MM.1S (cell line): ENCODE measurements around the gene ZYX.

Experiments used
- DNase-seq: peaks from one replicate; pipeline ENCODE4 v3.0.0-alpha.2; 2015
- H2AFZ ChIP-seq: fragments of 300-600 bp; sonication (generic); 2 replicates; pipeline ENCODE4 v1.6.0; 2016; ENCODE audit warnings: antibody characterized with exemption, low read length
- H3F3A ChIP-seq: fragments of 300-600 bp; sonication (generic); 2 replicates; pipeline ENCODE4 v1.6.1; 2016; ENCODE audit warnings: mild to moderate bottlenecking, antibody characterized with exemption, low read length, moderate library complexity, mixed read lengths; ENCODE audit not compliant: insufficient read depth
- H3K27ac ChIP-seq: fragments of 300-600 bp; sonication (generic); 2 replicates; pipeline ENCODE4 v1.5.1; 2016; ENCODE audit warnings: mild to moderate bottlenecking, low read length
- H3K27me3 ChIP-seq: fragments of 300-600 bp; sonication (generic); replicated peaks from 2 replicates; pipeline ENCODE4 v1.6.0; 2016; ENCODE audit warnings: low read length; ENCODE audit not compliant: insufficient read depth
- H3K36me3 ChIP-seq: fragments of 300-600 bp; sonication (generic); replicated peaks from 2 replicates; pipeline ENCODE4 v1.6.1; 2016; ENCODE audit warnings: mild to moderate bottlenecking, low read length, mixed read lengths; ENCODE audit not compliant: insufficient read depth
- H3K4me1 ChIP-seq: fragments of 300-600 bp; sonication (generic); 2 replicates; pipeline ENCODE4 v1.6.1; 2016; ENCODE audit warnings: low read length, mixed read lengths
- H3K4me2 ChIP-seq: fragments of 300-600 bp; sonication (generic); 2 replicates; pipeline ENCODE4 v1.6.0; 2016; ENCODE audit warnings: low read depth, low read length
- H3K4me3 ChIP-seq: fragments of 300-600 bp; sonication (generic); 2 replicates; pipeline ENCODE4 v1.5.1; 2016; ENCODE audit warnings: low read length, mixed read lengths
- H3K79me2 ChIP-seq: fragments of 300-600 bp; sonication (generic); 2 replicates; pipeline ENCODE4 v1.6.1; 2016; ENCODE audit warnings: mixed run types, low read length, mixed read lengths
- H3K9ac ChIP-seq: fragments of 300-600 bp; sonication (generic); 2 replicates; pipeline ENCODE4 v1.6.1; 2016; ENCODE audit warnings: low read length, mixed read lengths
- H3K9me2 ChIP-seq: fragments of 300-600 bp; sonication (generic); replicated peaks from 2 replicates; pipeline ENCODE4 v1.6.1; 2016; ENCODE audit warnings: mild to moderate bottlenecking, low read length, mixed read lengths; ENCODE audit not compliant: insufficient read depth
- H3K9me3 ChIP-seq: fragments of 300-600 bp; sonication (generic); replicated peaks from 2 replicates; pipeline ENCODE4 v1.6.1; 2016; ENCODE audit warnings: mild to moderate bottlenecking, low read length, mixed read lengths; ENCODE audit not compliant: insufficient read depth
- H4K20me1 ChIP-seq: fragments of 300-600 bp; sonication (generic); 2 replicates; pipeline ENCODE4 v1.6.1; 2016; ENCODE audit warnings: mild to moderate bottlenecking, low read length, moderate library complexity, mixed read lengths; ENCODE audit not compliant: insufficient read depth
- EZH2 ChIP-seq: fragments of 300-600 bp; sonication (generic); optimal IDR thresholded peaks from 2 replicates; pipeline ENCODE3; 2017; ENCODE audit warnings: low read depth, mild to moderate bottlenecking, antibody characterized with exemption, low read length, mixed read lengths
- EZH2phosphoT487 ChIP-seq: fragments of 300-600 bp; sonication (generic); IDR thresholded peaks from 2 replicates; pipeline ENCODE4 v1.6.1; 2018; ENCODE audit warnings: antibody characterized with exemption, low read length
- TF ChIP-seq, protein P1 (sequence below): fragments of 300-600 bp; sonication (generic); IDR thresholded peaks from 2 replicates; pipeline ENCODE4 v1.5.1; 2016; ENCODE audit warnings: antibody characterized with exemption, low read length, mixed read lengths

Gene ZYX

DNA sequence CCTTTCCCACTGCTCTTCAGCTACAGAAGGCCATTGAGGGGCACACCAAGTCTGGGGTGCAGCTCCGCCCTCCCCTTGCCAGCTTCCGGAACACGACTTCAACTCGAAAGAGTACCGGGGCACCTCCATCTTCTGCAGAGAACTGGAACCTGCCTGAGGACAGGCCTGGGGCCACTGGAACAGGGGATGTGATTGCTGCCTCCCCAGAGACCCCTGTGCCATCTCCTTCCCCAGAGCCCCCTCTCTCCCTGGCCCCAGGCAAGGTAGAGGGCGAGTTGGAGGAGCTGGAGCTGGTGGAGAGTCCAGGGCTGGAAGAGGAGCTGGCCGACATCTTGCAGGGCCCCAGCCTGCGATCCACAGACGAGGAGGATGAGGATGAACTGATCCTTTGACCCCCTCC is 29.6 kb upstream of the ZYX start:
- Histone ChIP-seq H3K36me3 (no peaks in the 10 kb centered on the region), H3K9me2 (no peaks in the 10 kb centered on the region), H3K27ac (no peak overlapping the region), H3K4me2 (no peak overlapping the region), H4K20me1 (no peaks in the 10 kb centered on the region), H3K27me3 (no peaks in the 10 kb centered on the region), H3K4me3 (no peak overlapping the region), H3K79me2 (no peaks in the 10 kb centered on the region), H2AFZ (no peak overlapping the region), H3K9ac (no peak overlapping the region), H3K4me1 (no peaks in the 10 kb centered on the region), H3F3A (no peaks in the 10 kb centered on the region), H3K9me3 (no peaks in the 10 kb centered on the region)
- DNase-seq = no peak
- TF ChIP-seq, protein P1, sequence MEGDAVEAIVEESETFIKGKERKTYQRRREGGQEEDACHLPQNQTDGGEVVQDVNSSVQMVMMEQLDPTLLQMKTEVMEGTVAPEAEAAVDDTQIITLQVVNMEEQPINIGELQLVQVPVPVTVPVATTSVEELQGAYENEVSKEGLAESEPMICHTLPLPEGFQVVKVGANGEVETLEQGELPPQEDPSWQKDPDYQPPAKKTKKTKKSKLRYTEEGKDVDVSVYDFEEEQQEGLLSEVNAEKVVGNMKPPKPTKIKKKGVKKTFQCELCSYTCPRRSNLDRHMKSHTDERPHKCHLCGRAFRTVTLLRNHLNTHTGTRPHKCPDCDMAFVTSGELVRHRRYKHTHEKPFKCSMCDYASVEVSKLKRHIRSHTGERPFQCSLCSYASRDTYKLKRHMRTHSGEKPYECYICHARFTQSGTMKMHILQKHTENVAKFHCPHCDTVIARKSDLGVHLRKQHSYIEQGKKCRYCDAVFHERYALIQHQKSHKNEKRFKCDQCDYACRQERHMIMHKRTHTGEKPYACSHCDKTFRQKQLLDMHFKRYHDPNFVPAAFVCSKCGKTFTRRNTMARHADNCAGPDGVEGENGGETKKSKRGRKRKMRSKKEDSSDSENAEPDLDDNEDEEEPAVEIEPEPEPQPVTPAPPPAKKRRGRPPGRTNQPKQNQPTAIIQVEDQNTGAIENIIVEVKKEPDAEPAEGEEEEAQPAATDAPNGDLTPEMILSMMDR = no peak
- no peak for TF ChIP-seq EZH2
- no peak for TF ChIP-seq EZH2phosphoT487

DNA sequence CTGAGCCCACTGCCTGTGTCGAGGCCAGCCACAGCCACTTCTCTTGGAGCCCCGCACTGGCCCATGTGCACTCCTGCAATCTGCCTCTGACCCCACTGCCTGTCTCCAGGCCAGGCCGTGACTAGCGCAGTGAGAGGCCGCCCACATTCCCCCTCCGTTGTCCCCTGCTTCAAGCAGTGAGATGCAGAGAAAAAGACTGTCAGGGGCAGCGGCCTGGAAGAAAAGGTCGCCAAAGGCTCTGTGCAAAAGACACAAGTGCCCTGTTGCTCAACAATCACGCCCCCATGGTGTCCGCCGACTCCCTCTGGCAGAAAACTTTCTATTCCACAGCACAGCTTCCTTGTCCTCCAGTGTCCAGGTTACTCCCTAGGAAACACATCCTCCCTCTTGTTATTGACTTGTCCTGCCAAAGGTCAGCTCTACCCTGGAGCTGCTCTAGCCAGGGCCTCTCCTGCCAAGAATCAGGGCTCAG is 28.6 kb upstream of the ZYX start:
- DNase-seq = no peak
- TF ChIP-seq EZH2 = no peak
- no peak for TF ChIP-seq EZH2phosphoT487
- TF ChIP-seq, protein P1 = no peak
- no peaks in the 10 kb centered on the region for H3K4me1 ChIP-seq

DNA sequence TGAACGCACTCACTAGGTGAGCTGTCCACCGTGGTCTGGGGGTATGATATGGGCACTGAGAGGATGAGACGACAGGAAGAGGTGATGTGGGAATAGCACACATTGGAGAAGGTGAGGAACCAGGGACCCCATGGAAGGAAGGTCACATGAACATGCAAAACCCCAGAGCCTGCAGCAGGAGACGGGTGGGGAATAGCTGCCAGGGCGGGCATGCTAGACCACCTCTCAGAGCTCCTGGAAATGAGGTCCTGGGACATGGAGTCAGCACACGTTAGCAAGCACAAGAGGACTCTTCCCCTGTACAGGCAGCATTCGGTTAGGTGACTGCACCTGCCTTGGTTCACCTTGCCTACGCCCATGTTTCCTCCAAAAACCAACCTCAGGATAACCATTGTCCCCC is 26.8 kb upstream of the ZYX start:
- Histone ChIP-seq H3K9me3 (no peaks in the 10 kb centered on the region), H3K36me3 (no peaks in the 10 kb centered on the region), H3K79me2 (no peaks in the 10 kb centered on the region), H3K9me2 (no peaks in the 10 kb centered on the region), H3K27ac (no peak overlapping the region), H3K9ac (no peak overlapping the region), H3F3A (no peaks in the 10 kb centered on the region), H3K4me1 (no peaks in the 10 kb centered on the region), H3K4me3 (no peak overlapping the region), H4K20me1 (no peaks in the 10 kb centered on the region), H2AFZ (no peak overlapping the region), H3K4me2 (no peak overlapping the region), H3K27me3 (peaks cover 12% of the 10 kb centered on the region)
- TF ChIP-seq EZH2phosphoT487 = no peak
- no peak for TF ChIP-seq EZH2
- TF ChIP-seq, protein P1 = no peak
- DNase-seq = no peak

More for the DNA sequence above, 28.6 kb upstream of the ZYX start:
- Histone ChIP-seq H2AFZ (no peak overlapping the region), H3K4me2 (no peak overlapping the region), H4K20me1 (no peaks in the 10 kb centered on the region), H3K9me3 (no peaks in the 10 kb centered on the region), H3K27me3 (0 out of 2 replicates have a peak, but pooled peaks cover under 1% of the 10 kb centered on the region), H3K9ac (no peak overlapping the region), H3K79me2 (no peaks in the 10 kb centered on the region), H3K36me3 (no peaks in the 10 kb centered on the region), H3K4me3 (no peak overlapping the region), H3K9me2 (no peaks in the 10 kb centered on the region), H3F3A (no peaks in the 10 kb centered on the region), H3K27ac (no peak overlapping the region)
